DMS53 (cell line): ENCODE results near the gene MYEF2.

ENCODE experiments used
- DNase-seq: peaks from one replicate; lab custom pipeline; 2025; lab: John Stamatoyannopoulos, UW

MYEF2 gene

DNA sequence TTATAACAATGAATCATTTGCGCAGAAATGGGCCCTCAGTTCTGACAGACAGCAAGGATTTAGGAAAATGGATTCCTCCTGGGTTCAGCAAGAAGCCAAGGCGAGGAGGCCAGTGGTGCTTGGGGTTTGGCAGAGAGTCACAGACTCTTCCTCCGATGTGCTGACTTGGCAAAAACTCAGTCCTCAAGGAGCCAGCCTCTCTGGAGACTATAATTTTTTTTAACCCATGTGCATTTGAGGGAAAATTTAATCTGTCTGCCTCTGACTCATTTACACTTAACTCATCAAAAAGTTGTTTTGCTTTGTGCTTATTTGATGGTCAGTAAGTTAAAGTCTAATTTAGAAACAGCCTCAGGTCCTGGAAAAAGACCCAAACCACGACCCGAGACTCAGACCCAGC lies 91.5 kb downstream of the MYEF2 start:
- no peak for DNase-seq

GRCh38 chr15:48086133-48086532 lies 92.0 kb downstream of the MYEF2 start:
- DNase-seq, result peak; percentile 3

GRCh38 chr15:48085591-48085930 lies 92.5 kb downstream of the MYEF2 start:
- DNase-seq, result no peak

GRCh38 chr15:48084759-48085590 lies 93.1 kb downstream of the MYEF2 start:
- peak; percentile 54 for DNase-seq
